Loucy (cell line): Measurements from ENCODE around the gene FAM171A2.
A peak's percentile ranks its signal among the peaks of the same experiment; 100 is the strongest.
"Not testable (repeated sequence)": the region's sequence is repeated elsewhere in the genome, so short reads cannot be mapped to it uniquely, and the experiment has no call there.

Experiments used
- H2AFZ ChIP-seq: fragments of 200-600 bp; sonication (generic); 2 replicates; pipeline ENCODE4 v1.6.0; 2016; ENCODE audit warnings: antibody characterized with exemption, mild to moderate bottlenecking, low read length, moderate library complexity
- H3F3A ChIP-seq: fragments of 200-600 bp; 2 replicates; pipeline ENCODE4 v1.6.0; 2016; ENCODE audit warnings: antibody characterized with exemption, low read depth, mild to moderate bottlenecking
- H3K27me3 ChIP-seq: fragments of 200-600 bp; sonication (generic); 2 replicates; pipeline ENCODE4 v1.6.1; 2014; ENCODE audit warnings: low read length, mild to moderate bottlenecking; ENCODE audit not compliant: insufficient read depth, poor library complexity, severe bottlenecking
- H3K36me3 ChIP-seq: fragments of 200-600 bp; sonication (generic); 2 replicates; pipeline ENCODE4 v1.6.1; 2016; ENCODE audit warnings: low read length; ENCODE audit not compliant: insufficient read depth
- H3K4me1 ChIP-seq: fragments of 200-600 bp; sonication (generic); 2 replicates; pipeline ENCODE4 v1.5.1; 2014; ENCODE audit warnings: low read length, mild to moderate bottlenecking; ENCODE audit not compliant: insufficient read depth, poor library complexity, severe bottlenecking
- H3K4me2 ChIP-seq: fragments of 200-600 bp; sonication (generic); 2 replicates; pipeline ENCODE4 v1.6.0; 2014; ENCODE audit warnings: antibody characterized with exemption, low read length, low read depth, mild to moderate bottlenecking; ENCODE audit not compliant: poor library complexity, severe bottlenecking
- H3K4me3 ChIP-seq: fragments of 200-600 bp; sonication (generic); 2 replicates; pipeline ENCODE4 v1.5.1; 2014; ENCODE audit warnings: low read length, mild to moderate bottlenecking, mixed read lengths; ENCODE audit not compliant: poor library complexity, severe bottlenecking
- H3K79me2 ChIP-seq: fragments of 200-600 bp; sonication (generic); 2 replicates; pipeline ENCODE4 v1.6.1; 2014; ENCODE audit warnings: low read length; ENCODE audit not compliant: insufficient read depth
- H3K9ac ChIP-seq: fragments of 200-600 bp; sonication (generic); 2 replicates; pipeline ENCODE4 v1.6.0; 2014; ENCODE audit warnings: mild to moderate bottlenecking, low read depth, low read length, moderate library complexity; ENCODE audit not compliant: poor library complexity, severe bottlenecking
- H3K9me2 ChIP-seq: fragments of 200-600 bp; sonication (generic); replicated peaks from 2 replicates; pipeline ENCODE4 v1.6.1; 2016; ENCODE audit warnings: low read depth, low read length, mixed read lengths
- H3K9me3 ChIP-seq: fragments of 200-600 bp; sonication (generic); 2 replicates; pipeline ENCODE4 v1.6.1; 2014; ENCODE audit warnings: mild to moderate bottlenecking, antibody characterized with exemption, low read length, low read depth; ENCODE audit not compliant: insufficient read depth
- H4K20me1 ChIP-seq: fragments of 200-600 bp; sonication (generic); 2 replicates; pipeline ENCODE4 v1.6.0; 2014; ENCODE audit warnings: antibody characterized with exemption, low read length, mild to moderate bottlenecking; ENCODE audit not compliant: insufficient read depth, poor library complexity, severe bottlenecking
- EZH2phosphoT487 ChIP-seq: fragments of 200-600 bp; IDR thresholded peaks from 2 replicates; pipeline ENCODE4 v1.6.1; 2018; ENCODE audit warnings: antibody characterized with exemption, mild to moderate bottlenecking, moderate library complexity, borderline replicate concordance
- TF ChIP-seq, protein P1 (sequence below): fragments of 200-600 bp; sonication (generic); conservative IDR thresholded peaks from 2 replicates; pipeline ENCODE4 v1.5.1; 2014; ENCODE audit warnings: mild to moderate bottlenecking, antibody characterized with exemption, low read length

FAM171A2 gene

DNA sequence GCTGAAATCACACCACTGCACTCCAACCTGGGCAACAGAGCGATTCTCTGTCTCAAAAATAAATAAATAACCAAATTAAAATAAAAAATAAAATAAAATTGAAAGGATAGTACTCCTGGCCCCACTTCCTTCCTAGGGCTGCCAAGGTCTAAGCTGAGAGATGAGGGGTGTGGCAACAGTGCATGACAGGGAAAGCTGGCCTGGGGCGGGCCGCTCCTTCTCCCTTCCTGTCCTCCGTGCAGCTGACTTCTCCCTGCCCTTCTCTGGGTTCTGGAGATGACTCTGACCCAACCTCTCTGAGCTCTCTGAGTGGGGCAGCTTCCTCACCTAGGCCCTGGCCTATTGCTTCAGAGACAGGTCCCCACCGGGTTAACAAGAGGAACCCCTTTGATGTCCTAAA, 30.3 kb downstream of the FAM171A2 start:
- no peaks in the 10 kb centered on the region for H3K79me2 ChIP-seq
- H3K4me1 ChIP-seq, result no peaks in the 10 kb centered on the region
- H3K36me3 ChIP-seq, result no peaks in the 10 kb centered on the region
- no peaks in the 10 kb centered on the region for H3F3A ChIP-seq
- no peak overlapping the region for H2AFZ ChIP-seq
- no peak overlapping the region for H3K4me2 ChIP-seq
- no peak for TF ChIP-seq EZH2phosphoT487
- TF ChIP-seq, protein P1, sequence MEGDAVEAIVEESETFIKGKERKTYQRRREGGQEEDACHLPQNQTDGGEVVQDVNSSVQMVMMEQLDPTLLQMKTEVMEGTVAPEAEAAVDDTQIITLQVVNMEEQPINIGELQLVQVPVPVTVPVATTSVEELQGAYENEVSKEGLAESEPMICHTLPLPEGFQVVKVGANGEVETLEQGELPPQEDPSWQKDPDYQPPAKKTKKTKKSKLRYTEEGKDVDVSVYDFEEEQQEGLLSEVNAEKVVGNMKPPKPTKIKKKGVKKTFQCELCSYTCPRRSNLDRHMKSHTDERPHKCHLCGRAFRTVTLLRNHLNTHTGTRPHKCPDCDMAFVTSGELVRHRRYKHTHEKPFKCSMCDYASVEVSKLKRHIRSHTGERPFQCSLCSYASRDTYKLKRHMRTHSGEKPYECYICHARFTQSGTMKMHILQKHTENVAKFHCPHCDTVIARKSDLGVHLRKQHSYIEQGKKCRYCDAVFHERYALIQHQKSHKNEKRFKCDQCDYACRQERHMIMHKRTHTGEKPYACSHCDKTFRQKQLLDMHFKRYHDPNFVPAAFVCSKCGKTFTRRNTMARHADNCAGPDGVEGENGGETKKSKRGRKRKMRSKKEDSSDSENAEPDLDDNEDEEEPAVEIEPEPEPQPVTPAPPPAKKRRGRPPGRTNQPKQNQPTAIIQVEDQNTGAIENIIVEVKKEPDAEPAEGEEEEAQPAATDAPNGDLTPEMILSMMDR, result no peak
- no peak overlapping the region for H3K4me3 ChIP-seq
- no peak overlapping the region for H3K9ac ChIP-seq
- H4K20me1 ChIP-seq, result no peaks in the 10 kb centered on the region
- no peaks in the 10 kb centered on the region for H3K27me3 ChIP-seq
- H3K9me3 ChIP-seq, result no peaks in the 10 kb centered on the region
- no peaks in the 10 kb centered on the region for H3K9me2 ChIP-seq

DNA sequence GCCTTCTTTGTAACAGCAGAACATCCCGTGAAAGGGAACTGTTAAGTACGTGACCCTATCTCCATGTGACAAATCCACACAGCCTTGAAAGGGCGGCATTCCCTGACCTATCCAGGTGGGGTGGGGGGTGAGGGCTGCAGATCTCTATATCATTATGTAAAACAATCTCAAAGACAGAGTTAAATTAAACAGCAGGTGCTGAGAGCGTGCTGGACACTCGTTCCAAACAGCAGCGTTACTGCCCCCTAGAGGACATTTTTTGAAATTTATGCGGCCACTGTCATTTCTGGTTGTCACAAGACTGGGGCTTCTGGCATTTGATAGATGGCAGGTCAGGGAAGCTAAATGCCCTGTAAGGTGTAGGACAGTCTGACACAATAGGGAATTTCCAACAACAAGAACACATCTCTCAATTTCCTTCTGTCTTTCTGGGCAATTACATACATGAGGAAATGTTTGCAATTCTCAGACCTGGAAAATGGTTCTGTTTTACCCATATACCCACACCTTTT, 32.3 kb downstream of the FAM171A2 start:
- Histone ChIP-seq H3K79me2 (no peaks in the 10 kb centered on the region), H3K27me3 (no peaks in the 10 kb centered on the region), H3K9me3 (no peaks in the 10 kb centered on the region), H3K36me3 (no peaks in the 10 kb centered on the region), H3K4me3 (no peak overlapping the region), H3K9me2 (no peaks in the 10 kb centered on the region), H4K20me1 (no peaks in the 10 kb centered on the region), H3F3A (no peaks in the 10 kb centered on the region), H3K9ac (no peak overlapping the region), H3K4me1 (no peaks in the 10 kb centered on the region), H3K4me2 (peak overlapping the region; percentile 44), H2AFZ (peak overlapping the region; percentile 93)
- TF ChIP-seq, protein P1, result peak; percentile 89
- TF ChIP-seq EZH2phosphoT487, result no peak

DNA sequence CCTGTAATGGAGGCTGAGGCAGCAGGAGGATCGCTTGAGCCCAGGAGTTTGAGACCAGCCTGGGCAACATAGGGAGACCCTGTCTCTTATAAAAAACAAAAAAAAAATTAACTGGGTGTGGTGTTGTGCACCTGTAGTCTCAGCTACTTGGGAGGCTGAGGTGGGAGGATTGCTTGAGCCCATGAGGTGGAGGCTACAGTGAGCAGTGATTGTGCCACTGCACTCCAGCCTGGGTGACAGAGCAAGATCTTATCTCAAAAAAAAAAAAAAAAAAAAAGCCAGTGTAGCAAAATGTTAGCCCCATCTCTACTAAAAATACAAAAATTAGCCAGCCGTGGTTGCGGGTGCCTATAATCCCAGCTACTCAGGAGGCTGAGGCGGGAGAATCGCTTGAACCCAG, 33.4 kb downstream of the FAM171A2 start:
- not testable (repeated sequence) for H3K4me2 ChIP-seq, H3K27me3 ChIP-seq, H3K4me1 ChIP-seq

DNA sequence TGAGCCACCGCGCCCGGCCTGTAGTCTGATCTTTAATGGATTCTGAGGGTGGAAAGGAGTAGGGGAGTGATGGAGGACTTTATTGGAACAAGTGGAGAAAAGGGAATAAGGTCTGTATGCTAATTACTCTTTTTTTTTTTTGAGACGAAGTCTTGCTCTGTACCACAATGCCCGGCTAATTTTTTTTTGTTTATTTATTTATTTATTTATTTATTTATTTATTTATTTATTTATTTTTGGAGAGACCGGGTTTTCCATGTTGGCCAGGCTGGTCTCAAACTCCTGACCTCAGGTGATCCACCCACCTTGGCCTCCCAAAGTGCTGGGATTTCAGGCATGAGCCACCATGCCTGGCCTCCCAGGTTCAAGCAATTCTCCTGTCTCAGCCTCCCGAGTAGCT, 34.1 kb downstream of the FAM171A2 start:
- H3F3A ChIP-seq, result not testable (repeated sequence)

More for the DNA sequence above, 33.4 kb downstream of the FAM171A2 start:
- not testable (repeated sequence) for H3K9ac ChIP-seq, H3K9me2 ChIP-seq, H4K20me1 ChIP-seq, H3K79me2 ChIP-seq, H3K4me3 ChIP-seq, H3F3A ChIP-seq, H2AFZ ChIP-seq, H3K9me3 ChIP-seq, H3K36me3 ChIP-seq

More for the DNA sequence above, 34.1 kb downstream of the FAM171A2 start:
- not testable (repeated sequence) for H3K79me2 ChIP-seq, H3K4me1 ChIP-seq, H4K20me1 ChIP-seq, H3K4me2 ChIP-seq, H3K9me3 ChIP-seq, H3K9me2 ChIP-seq, H2AFZ ChIP-seq, H3K4me3 ChIP-seq, H3K9ac ChIP-seq, H3K27me3 ChIP-seq, H3K36me3 ChIP-seq
